Activated CD8-positive, alpha-beta memory T cell treated with anti-CD3 and anti-CD28 coated beads, Interleukin-2, amount 50 U/mL, for 1 hour (primary cell): ENCODE data around the gene KRT80.
A peak's percentile ranks its signal among the peaks of the same experiment; 100 is the strongest.

ENCODE experiments used
- DNase-seq: peaks from one replicate; pipeline ENCODE4 v3.0.0-alpha.2; 2020; ENCODE audit errors: extremely low read depth

KRT80 gene

DNA sequence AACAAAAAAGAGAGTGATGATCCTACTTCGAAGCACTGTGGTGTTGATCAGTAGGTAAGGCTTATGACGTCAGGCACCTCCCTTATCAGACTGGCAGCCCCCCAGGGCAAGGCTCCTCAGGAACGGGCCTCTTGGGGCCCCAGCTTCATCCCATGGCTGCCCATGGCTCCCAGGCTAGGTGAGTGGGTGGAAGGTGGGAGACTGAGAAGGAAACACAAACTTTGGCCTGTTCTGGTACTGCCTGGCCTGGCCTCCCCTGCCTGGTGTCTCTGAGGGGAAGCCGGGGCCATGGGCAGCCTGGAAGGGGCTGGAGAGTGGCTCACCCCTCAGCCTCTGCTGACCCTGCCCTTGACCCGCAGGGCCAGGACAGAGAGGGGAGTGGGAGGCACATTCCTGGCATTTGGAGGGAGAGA lies 38.9 kb downstream of the KRT80 start:
- DNase-seq, result no peak

DNA sequence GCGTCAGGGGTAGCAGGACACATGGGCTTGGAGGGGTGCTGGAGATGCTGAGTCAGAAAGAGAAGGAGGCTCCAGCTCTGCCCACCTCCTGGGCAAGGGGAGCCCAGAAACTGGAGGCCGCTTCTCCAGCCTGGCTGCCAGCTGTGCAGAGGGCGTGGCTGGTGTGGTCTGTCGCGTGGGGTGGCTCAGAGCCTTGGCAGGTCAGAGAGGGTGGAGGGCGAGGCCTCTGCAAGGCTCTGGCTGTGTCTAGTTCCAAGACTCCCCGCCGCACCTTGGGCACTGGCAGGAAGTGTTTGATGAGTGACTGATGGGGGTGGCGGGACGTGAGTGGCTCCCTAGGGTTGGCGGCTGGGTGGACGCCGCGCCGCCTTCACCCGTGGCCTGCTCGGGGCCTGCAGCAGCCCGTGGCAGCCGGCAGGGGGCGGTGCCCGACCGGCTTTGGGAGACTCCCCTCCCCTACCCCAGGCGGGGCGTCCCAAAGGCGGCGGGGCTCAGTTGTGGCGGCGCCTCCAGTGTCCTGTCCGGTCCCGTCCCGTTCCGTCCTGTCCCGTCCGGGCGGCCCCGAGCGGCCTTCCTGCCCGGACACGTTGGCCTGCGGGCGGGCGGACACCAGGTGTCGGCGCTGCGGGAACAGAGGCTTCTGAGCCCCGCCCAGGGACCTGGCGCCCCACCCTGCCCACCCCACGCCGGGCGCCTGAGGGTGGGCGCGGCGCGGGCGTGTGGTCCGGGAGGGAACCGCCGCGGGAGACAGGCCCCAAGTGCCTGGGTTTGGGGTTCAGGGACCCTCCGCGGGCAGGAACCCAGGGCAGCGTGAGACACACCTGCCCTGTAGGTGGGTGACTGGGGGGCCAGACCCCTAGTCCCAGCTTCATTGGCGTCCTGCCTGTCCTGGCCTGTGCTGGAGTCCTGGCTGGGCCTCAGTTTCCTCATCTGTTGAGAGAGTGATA lies 39.7 kb downstream of the KRT80 start:
- peak; percentile 11 for DNase-seq

DNA sequence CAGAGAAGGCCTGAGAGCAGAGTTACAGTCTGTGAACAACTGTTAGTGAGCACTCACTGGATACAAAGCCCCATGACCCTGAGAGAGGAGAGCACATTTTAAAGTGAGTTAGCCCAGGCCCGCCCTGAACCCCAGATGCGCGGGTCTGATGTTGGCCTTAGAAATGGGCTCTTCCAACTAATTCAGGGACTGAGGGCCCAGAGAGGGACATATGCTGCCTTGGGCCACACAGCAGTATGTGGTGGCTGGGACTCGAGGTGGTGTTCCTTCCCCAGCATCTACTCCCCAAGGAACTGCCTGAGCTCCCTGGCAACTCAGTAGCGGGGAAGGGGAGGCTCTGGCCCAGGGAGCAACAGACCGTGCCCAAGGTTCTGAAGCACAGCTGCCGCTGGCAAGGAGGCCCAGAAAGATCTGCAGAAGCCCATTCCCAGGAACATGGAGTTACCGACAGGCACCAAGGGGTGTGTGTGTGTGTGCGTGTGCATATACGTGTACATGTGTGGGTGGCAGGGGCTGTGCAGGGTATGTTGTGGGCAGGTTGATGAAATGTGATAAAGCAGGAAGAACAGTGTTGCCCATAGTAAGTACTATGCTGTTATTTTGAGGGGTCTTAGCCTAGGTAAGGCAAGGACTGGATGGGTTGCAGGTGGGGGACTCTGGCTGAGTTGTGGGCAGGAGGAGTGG lies 40.5 kb downstream of the KRT80 start:
- DNase-seq, result no peak

DNA sequence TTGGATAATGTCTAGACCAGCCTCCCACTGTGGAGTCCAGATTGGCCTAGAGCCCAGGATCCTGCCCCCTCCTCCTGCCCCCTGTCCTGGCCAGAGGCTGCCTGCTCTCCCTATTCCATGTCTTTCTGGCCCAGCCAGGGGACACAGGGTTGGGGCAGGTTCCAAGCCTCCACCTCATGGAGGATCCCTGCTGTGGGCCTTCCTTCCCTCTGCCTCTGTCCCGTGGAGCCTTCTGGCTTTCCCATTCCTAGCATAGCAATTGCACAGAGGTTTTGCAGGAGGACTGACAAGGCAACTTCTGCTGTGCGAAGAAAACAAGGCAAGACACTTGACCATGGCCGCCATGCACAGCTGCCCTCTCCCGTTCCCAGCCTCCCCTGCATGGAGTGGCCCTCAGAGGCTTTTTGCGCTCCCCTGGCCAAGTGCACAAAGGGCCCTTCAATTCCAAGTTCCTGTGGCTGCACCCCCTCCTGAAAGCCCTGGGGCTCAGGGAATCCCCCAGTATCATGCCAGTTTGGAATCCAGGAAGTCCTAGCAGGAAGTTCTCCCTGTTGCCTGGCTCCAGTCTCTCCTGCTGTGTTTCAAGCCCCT lies 42.1 kb downstream of the KRT80 start:
- no peak for DNase-seq

DNA sequence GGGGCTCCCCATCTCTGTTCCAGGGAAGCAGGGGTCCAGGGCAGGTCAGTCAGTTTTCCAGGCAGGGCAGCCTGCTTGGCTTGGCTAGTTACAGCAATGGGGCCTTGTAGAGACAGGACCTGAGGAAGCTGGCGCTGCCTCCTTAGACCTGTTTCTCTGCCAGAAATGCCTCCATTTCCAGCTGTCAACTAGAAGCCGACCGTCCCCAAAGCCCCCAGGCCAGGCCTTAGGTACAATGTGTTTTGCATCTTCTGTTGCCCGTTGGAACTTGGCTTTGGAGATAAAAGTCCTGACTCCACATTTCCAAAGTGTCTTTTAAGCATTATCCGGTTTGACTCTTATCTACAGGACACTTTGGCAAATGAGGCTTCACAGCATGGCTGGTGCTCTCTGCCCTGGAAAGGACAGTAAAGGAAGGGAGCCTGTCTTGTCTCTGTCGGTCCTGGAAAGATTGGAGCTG lies 42.6 kb downstream of the KRT80 start:
- DNase-seq, result no peak

DNA sequence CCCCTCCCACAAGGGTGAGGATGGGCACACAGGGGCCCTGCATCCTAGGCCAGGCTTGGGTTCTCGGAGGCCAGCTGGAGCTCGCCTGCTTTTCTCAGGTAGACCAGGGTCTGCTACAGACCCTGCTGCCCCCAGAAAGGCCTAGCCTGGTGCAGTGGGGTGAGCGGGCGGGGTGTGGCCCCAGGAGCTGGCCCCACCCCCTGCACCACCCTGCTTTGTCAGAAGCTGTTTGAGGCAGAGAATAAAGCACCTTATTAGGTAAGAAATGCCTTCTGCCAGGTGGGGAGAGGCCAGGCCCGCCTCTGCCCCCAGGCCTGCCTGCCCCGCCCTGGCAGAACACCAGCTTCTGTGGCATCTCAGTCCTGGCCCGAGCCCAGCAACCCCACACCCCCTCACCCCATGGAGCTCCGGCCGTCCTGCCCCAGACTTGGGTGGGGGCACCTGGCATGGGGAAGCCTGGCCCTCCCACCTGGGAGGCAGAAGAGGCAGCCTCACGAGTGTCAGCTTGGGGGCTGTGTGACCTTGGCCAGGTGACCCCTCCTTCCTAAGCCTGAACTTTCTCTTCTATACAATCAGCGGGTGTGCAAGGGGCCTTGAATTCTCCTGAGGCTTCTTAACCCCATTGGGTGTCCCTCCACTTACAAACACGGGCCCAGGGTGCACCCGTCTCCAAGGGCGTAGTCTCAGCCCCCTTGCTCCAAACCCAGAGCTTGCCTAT lies 43.2 kb downstream of the KRT80 start:
- DNase-seq, result no peak

DNA sequence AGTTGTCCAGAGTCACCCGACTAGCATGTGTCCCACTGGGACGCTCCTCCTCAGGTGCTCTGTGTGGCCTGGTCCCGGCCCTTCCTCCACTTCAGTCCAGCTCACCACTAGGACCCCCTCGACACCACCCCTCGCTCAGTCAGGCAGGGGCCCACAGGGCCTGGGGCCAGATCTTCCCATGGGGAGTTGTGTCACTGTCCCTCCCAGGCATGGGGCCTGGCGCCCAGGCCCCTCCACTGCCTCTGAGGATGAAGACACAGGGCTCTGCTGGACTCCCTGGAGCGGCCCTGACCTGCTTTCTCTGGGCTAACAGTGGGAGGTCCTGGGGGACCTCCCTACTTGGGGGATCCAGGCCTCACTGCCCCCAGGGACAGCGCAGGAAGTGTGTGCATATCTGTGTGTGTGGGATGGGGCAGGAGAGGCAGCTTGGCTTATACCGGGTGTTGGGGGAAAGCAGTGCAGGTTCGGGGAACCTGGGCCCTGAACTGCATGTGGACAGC lies 43.8 kb downstream of the KRT80 start:
- no peak for DNase-seq

DNA sequence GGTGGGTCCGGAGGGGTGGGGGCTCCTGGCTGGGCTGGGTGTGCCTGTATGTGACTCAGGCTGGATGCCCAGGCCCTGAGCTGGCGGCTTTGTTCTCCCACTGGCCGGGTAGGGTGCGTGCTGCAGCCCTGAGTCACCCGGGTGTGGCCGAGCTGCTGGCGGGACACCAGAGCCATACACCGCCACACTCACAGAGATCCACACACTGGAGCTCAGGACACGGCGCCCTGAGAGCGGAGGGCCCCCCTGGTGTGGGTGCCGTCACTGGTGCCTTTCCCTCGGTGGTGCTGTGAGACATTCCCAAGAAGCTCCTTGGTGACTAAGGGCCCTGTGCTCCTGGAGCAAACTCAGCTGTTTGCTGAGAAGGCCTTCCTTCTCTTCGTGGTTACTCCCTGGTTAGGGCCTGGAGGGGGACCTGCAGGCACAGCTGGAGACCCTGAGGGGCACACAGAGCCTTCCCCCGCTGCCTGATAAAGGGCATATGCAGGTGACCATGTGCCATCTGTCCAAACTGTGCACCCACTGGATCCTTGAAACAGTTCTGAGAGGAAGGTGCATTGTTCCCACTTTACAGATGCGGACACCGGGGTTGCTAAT lies 44.3 kb downstream of the KRT80 start:
- no peak for DNase-seq

DNA sequence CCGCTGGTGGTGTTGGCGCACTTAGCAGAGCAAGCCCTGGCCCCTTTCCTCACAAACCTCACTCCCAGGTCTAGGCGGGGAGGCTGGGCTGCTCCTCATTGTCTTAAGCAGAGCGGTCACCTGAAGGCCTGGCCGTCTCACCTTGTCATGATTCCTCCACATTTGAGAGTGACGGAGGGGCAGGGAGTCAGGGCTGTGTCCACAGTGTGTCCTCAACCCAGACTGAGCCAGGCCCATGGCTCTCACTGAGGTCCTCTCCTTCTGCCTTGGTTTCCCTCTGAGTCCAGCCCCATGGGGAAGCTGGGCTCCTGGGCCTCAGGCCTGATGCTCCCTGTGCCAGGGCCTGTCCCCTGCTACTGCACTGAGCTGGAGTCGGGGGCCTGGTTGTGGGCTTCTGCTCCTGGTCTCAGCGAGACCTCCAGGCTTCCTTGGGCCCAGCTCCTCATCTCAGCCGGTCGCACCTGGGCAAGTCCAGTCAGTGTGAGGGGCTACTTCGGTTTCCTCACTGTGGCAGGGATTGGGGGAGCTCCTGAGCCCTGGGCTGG lies 44.9 kb downstream of the KRT80 start:
- no peak for DNase-seq

DNA sequence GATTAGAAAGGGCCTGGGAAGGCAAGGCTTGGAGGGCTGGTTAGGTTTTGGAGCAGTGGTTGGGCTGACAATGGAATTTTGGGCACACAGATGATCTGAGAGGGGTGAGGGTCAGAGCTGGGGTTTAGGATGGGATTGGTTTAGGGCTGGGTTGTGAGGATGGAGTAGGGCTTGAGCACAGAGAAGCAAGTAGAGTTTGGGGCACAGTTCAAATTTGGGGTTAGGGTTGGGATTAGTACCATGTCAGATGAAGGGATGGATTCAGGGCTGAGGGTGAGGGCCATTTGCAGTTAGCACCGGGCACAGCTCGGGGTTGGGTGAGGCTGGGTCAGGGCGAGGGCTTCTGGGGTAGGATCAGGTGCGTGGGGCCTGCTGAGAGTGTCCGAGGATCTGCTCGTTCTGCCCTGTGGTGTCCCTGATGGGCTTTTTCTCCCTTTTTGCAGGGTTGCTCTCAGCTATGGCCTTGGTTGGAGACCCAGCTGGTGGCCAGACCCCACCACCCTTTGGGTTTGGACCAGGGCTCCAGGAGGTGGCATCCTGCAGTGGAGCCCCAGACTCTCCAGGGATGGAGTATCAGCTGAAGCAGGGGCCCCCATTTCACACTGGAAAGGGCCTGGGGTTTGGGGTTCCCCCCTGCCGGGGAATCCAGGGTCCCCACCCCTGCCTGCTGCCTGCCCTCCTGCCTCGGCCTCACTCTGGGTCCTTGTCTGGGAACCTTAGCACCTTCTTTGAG lies 45.6 kb downstream of the KRT80 start:
- no peak for DNase-seq

DNA sequence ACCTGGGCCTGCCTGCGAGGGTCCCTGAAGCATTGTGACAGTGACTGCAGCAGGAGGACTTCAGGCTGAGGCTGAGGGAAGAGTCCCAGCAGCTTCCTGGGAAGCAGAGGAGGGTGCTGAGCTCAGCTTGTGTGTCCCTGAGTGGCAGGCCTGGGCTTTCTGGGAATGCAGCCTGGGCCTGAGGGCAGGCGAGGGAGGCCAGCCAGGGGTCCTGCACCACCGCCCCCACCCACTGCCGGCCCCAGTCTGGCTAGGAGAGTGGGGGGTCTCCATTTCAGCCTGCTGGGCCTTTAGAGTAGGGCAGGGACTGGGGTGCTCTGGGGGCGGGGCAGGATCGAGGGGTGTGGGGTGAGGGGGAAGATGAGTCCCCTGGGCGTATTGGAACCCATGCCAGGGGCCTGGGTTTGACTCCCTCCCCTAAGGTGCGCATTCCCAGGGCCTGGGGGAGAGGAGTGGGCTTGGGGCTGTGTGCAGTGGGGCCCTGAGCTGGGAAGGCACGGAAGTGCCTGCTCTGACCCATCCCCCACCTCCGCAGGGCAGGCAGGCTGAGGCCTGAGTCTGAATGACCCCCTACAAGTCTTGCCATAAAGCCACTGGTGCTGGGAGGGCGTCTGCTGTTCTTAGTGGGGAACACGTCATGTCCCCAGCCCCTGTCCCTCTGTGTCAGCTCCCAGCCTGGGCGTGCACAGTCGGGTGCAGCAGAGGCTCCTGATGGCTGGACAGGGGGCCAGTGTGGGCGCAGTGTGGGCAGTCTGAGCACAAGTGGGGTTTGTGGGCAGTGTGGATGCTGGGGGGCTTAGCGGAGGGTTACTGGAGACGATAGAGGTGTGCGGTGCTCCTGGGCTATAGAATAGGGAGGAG lies 46.4 kb downstream of the KRT80 start:
- DNase-seq, result no peak

DNA sequence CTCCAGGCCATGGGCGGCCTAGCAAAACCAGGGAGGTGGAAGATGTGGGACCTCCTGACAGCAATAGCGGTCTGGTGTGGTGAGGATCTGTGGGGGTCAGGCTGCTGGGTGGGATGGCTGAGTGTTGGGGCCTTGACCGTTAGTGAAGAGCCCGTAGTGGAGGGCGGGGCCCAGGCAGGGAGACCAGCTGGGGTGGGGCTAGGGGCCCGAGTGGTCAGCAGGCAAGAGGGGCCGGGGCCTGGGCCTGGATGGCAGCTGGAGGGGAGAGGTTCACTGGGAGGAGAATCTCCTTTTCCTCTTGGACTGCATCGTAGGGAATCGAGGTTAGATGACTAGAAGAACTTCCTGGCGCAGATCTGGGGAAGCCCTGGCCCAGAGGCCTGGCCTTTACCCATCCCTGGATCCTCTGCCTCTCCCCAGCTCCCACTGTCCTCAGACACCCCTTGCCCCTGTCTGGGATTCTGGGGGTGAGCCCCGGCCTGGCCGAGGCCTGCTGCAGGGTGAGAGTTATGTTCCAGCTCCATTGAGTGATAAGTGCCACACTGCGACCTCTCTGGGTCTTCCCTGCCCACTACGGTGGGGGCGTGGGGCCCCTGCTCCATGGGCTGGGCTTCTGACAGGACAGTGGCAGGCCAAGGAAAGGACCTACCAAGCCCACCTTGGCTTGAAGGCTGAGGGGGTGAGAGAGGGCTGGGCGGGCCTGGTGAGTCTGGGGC lies 47.1 kb downstream of the KRT80 start:
- no peak for DNase-seq

DNA sequence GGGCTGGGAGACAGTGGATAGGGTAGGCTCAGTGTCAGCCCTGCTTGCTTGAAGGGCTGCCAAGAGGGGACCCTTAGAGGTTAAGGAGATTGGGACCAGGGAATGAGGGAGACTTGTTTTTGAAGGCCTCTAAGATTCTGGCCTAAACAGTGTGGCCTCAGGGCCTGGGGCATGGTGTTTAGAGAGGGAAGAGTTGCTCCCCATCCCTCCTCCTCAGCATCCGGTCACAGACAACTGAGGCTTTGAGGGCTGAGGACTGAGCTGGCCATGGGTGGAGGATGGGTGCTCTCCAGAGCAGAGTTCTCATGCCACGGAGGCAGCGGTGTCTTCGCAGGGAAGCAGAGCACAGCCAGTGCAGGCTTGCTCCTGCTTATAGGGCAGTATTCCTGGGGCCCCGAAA lies 49.4 kb downstream of the KRT80 start:
- no peak for DNase-seq

DNA sequence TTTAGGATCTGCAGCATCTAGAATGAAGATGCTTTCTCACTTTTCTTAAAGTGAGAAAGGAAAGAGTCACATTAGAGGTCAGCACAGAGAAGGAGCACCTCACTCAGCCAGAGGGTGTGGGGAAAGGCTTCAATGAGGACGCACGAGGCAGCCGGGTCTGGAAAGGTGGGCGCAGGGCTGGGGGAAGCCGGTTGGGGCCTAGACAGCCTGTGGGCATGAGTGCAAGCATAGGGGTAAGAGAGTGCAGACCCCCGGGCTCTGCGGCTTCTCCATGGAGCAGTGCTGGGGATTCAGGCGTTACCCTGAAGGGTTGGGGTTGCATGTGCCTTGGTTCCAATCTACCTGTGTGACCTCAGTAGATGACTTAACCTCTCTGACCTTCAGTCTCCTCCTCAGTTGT lies 49.9 kb downstream of the KRT80 start:
- DNase-seq, result no peak

DNA sequence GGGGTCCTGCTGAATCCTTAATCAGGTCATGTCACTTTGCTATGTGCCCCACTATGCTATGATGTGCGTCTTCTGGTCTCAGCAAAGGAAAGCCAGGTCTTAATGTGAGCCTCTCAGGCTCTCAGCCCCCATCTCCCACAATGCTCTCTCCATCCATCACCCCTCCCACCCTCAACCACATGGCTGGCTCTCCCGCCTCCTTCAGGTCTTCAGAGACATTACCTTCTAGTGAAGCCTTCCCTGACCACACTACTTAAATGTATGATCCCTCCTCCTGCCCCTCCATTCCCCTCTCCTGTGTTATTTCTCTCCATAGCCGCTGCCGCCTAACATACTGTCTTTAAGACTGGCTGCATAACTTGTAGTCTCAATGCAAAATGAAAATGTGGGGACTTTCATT lies 50.5 kb downstream of the KRT80 start:
- no peak for DNase-seq

DNA sequence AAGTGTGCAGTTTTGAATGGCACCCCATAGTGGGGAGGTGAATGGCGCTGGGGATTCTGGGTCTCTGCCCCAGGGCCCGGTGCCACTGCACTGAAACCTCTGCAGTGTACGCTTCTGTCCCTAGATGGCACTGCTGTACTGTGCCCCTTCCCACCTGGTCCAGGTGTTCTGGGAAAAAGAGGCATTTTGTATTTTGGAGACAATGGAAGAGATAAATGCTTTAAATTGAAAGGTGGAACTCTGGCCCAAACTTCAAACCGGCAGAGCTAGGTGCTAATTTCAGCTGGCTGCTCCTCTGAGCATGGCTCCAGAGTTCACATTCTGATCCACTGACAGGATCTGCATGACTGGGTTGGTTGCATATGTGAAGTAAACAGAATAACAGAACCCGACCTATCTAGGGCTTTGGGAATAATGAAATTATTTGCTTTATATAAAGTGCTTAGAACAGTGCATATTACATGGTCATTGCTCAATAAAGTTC lies 52.2 kb downstream of the KRT80 start:
- DNase-seq, result no peak

DNA sequence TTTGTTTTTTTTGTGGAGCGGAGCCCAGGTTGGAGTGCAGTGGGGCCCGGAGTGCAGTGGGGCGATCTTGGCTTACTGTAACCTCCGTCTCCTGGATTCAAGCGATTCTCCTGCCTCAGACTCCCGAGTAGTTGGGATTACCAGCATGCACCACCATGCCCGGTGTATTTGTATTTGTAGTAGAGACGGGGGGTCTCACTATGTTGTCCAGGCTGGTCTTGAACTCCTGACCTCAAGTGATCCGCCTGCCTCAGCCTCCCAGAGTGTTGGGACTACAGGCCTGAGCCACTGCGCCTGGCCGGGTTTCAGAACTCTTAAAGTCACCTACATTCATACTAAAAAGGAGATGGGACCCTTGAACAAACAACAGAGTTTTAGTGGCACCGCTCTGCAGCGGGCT lies 52.7 kb downstream of the KRT80 start:
- no peak for DNase-seq

DNA sequence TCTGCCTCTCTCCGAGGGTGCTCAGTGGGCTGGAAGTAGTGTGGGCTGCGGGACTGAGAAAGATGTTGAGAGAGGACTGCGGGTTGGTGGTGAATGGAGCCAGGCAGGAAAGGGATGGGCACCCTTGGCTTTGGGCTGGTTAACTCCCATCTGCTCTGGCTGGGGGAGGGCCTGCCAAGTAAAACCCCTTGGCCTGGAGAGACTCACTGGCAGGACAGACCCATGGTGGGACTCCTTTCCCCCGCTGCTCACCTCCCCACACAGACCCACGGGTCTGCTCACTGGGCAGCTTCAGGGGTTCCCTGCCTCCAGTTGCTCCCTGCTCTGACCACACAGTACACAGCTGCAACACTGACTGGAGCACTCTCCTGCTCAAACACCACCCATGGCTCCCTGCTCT lies 54.1 kb downstream of the KRT80 start:
- DNase-seq, result no peak

DNA sequence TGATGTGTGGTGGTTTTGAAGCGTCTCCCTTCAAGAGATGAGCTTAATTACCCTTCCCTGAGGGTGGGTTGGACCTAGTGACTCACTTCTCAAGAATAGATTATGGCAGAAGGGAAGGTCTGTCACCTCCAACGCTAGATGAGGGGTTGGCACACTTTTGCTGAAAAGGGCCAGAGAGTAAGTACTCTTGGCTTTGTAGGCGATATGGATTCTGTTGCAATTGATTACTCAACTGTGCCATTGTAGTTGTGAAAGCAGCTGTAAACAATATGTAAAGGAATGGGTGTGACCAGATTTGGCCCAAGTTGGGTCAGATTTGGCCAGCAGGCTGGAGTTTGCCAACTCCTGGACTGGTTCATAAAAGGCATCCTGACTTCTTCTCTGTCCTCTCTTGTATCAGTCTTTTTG lies 59.1 kb downstream of the KRT80 start:
- no peak for DNase-seq
